ENCODE results near the gene TTLL5. TPM values are rescaled to one million over a fixed set of nuclear protein-coding genes. Genes with fewer than 3 reads are reported as not detected.
A peak's percentile ranks its signal among the peaks of the same experiment; 100 is the strongest.

TTLL5 gene
- total and polyA plus RNA-seq, 2 of the 4 experiments (the other 2 are of a cell fraction), result 11.9 to 16.7 TPM

GRCh38 chr14:75871181-75871880, 210.3 kb downstream of the TTLL5 start:
- H4K8ac ChIP-seq (ENCODE audit: low read depth in 2 of 2, low read length in 2 of 2), result peak overlapping the region in 1 of 2 experiments; percentile 41; a peak in 1 of 4 replicates
- no peak overlapping the region; the same call in 1 of the 2 replicates for H3K27ac ChIP-seq (ENCODE audit: insufficient read depth, low read length)
- no peak overlapping the region for H3K9ac ChIP-seq (ENCODE audit: low read depth, low read length)
- H2BK120ac ChIP-seq (ENCODE audit: low read depth, low read length), result no peak overlapping the region
- no peaks in the 10 kb centered on the region for H3K27me3 ChIP-seq (ENCODE audit: control insufficient read depth, insufficient read depth, low read length)
- H3K9me1 ChIP-seq (ENCODE audit: insufficient read depth, low read length), result peaks cover 9% of the 10 kb centered on the region
- no TSS peak for BruUV-seq (replicated peaks)
- no peak overlapping the region for H3K4me3 ChIP-seq (ENCODE audit: insufficient read depth, low read depth, low read length)
- dilution Hi-C loops (cut with HindIII; ENCODE audit: low sequenced_read_pairs, unreplicated experiment) (no loop called here), in situ Hi-C loops (cut with MboI; ENCODE audit: low sequenced_read_pairs) (no loop called here), intact Hi-C loops (cut with micrococcal nuclease) (loop anchor here (1.0 kb wide), 1 partner anchor 8 kb away; no protein-coding TSS in a partner anchor)
- H2BK20ac ChIP-seq (ENCODE audit: low read depth, low read length), result no peak overlapping the region; the same call in 1 of the 2 replicates
- peak; percentile 58 for DNase-seq
- no peak overlapping the region for H2AK9ac ChIP-seq (replicated peaks; ENCODE audit: low read depth, low read length, poor library complexity)
- CTCF ChIA-PET, result interaction anchor here (0.6 to 0.7 kb wide), 2 partner anchors 9 to 17 kb away, joined by 3 to 5 read pairs; no protein-coding TSS in a partner anchor
- H3K23ac ChIP-seq (ENCODE audit: low read depth, low read length), result no peak overlapping the region
- H2AFZ ChIP-seq (replicated peaks; ENCODE audit: low read length, poor library complexity), result no peak overlapping the region
- H4K20me1 ChIP-seq (ENCODE audit: insufficient read depth, low read length), result no peaks in the 10 kb centered on the region
- H3K4me2 ChIP-seq (ENCODE audit: low read depth, low read length), result peak overlapping the region; percentile 65
- H3K18ac ChIP-seq (ENCODE audit: low read depth, low read length), result 0 out of 2 replicates have a peak overlapping the region, but pooled peaks have one; percentile 29
- H4K91ac ChIP-seq (ENCODE audit: insufficient read depth, low read depth, low read length), result no peak overlapping the region
- no peak overlapping the region for H3K4ac ChIP-seq (ENCODE audit: low read depth, low read length)
- POLR2A ChIA-PET (ENCODE audit: unreplicated experiment), result no interaction called here
- no peaks in the 10 kb centered on the region for H3K9me3 ChIP-seq (ENCODE audit: control insufficient read depth, insufficient read depth, low read length)
- no peak overlapping the region for H2AK5ac ChIP-seq (ENCODE audit: low read depth, low read length)
- no peak overlapping the region for H3K56ac ChIP-seq (ENCODE audit: extremely low read depth, insufficient read depth, low read length)
- H3K79me1 ChIP-seq (ENCODE audit: low read depth in 1 of 2, low read length in 2 of 2), result 0 out of 4 replicates have a peak, but pooled peaks cover 0 to 6% of the 10 kb centered on the region in 2 experiments
- no peaks in the 10 kb centered on the region for H3K36me3 ChIP-seq (ENCODE audit: control insufficient read depth, insufficient read depth, low read length)
- peak; percentile 38 for ATAC-seq (ENCODE audit: low read depth)
- no peak overlapping the region for H2BK5ac ChIP-seq (ENCODE audit: low read depth, low read length, poor library complexity, severe bottlenecking)
- 0 out of 2 replicates have a peak overlapping the region, but pooled peaks have one; percentile 46 for H3K14ac ChIP-seq (replicated peaks; ENCODE audit: low read depth, low read length)
- no peak overlapping the region; the same call in 1 of the 2 replicates for H4K5ac ChIP-seq (ENCODE audit: low read depth, low read length)
- 20% methylated on average over 1 of the region's 6 CpGs; no CpG with 5 or more reads in 1 of the 2 experiments for WGBS, 2 experiments (ENCODE audit: extremely low coverage in 2 of 2, insufficient read length in 1 of 2)
- no peak for TF ChIP-seq CHD1 (IDR thresholded peaks at IDR 0.05; ENCODE audit: low read depth, low read length)
- no peak for TF ChIP-seq CTCF (conservative IDR thresholded peaks at IDR 0.05; ENCODE audit: low read depth, low read length)
- peak; percentile 44; the same call in 1 of the 2 replicates for TF ChIP-seq BHLHE40 (IDR thresholded peaks at IDR 0.05; ENCODE audit: low read depth, low read length)
- TF ChIP-seq RFX5 (IDR thresholded peaks at IDR 0.05; ENCODE audit: low read depth, low read length), result no peak
- no peak for TF ChIP-seq MAZ (IDR thresholded peaks at IDR 0.05; ENCODE audit: borderline replicate concordance, low read depth, low read length)
- no peak for TF ChIP-seq MAFK (IDR thresholded peaks at IDR 0.05; ENCODE audit: low read depth, low read length)
- TF ChIP-seq POLR2A (IDR thresholded peaks at IDR 0.05; ENCODE audit: low read depth, low read length), result no peak
- no peak for TF ChIP-seq USF2 (IDR thresholded peaks at IDR 0.05; ENCODE audit: low read depth, low read length)
- TF ChIP-seq ELK1 (IDR thresholded peaks at IDR 0.05; ENCODE audit: borderline replicate concordance, low read depth, low read length), result no peak
- H3K4me1 ChIP-seq (ENCODE audit: control insufficient read depth, insufficient read depth, low read length), result peaks cover 19% of the 10 kb centered on the region
- no peak overlapping the region for H2BK15ac ChIP-seq (ENCODE audit: low read depth, low read length)
